ENCODE measurements around the gene GLI3.

DNA sequence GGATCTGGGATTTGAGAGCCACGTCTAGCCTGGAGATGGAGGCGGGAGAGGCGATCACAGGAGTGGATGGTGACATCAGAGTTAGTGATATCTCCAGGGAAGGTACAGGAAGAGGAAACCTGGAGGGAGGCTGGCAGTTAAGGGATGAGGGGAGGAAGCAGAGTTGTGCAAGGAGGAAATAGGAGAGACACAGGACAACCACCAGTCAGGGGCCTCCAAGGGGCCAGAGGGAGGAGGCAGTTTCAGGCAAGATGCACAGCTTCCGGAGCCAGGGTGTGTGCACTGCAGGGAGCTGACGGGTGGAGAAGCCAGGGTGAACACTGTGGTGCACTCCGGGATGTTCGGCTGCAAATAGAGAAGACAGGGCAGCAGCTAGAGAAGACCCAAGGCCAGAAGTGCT is 141.2 kb downstream of the GLI3 start:
- TF ChIP-seq CTCF (conservative IDR thresholded peaks at IDR 0.05 in 1 of 2, IDR thresholded peaks at IDR 0.05 in 1 of 2; ENCODE audit: low read depth in 1 of 2, low read length in 2 of 2) (no peak), EZH2 (IDR thresholded peaks at IDR 0.05; ENCODE audit: low read length, missing control alignments) (no peak)

All from fibroblast of lung (primary cell).